ENCODE results near the gene IL18RAP.

- TF ChIP-seq CTCF (IDR thresholded peaks at IDR 0.05; ENCODE audit: low read depth, low read length, poor library complexity, severe bottlenecking) = no peak
- no peak for TF ChIP-seq EZH2phosphoT487 (IDR thresholded peaks at IDR 0.05; ENCODE audit: borderline replicate concordance, low read length)
These were observed 55.9 kb downstream of the IL18RAP start for GRCh38 chr2:102478686-102479470.
